Transverse colon (tissue), 4 donors: ENCODE measurements around the gene MED27. TPM values are rescaled to one million over a fixed set of nuclear protein-coding genes. Genes with fewer than 3 reads are reported as not detected.

Experiments
- DNase-seq: peaks from one replicate; pipeline ENCODE4 v3.0.0-alpha.2; 2019
- H3K27ac ChIP-seq, 4 donors: fragments of 200-600 bp; sonication (generic); 2 replicates each; pipeline ENCODE4 v1.5.1; 2016 to 2018; ENCODE audit warnings: inconsistent platforms in 4 of 4
- H3K27me3 ChIP-seq: fragments of 200-600 bp; sonication (generic); 2 replicates; pipeline ENCODE4 v1.5.1; 2017; ENCODE audit warnings: inconsistent platforms
- H3K36me3 ChIP-seq, 4 donors: fragments of 200-600 bp; sonication (generic); 2 replicates each; pipeline ENCODE4 v1.5.1; 2017 to 2019; ENCODE audit warnings: inconsistent platforms in 4 of 4
- H3K4me1 ChIP-seq, 4 donors: fragments of 200-600 bp; sonication (generic); 2 replicates each; pipeline ENCODE4 v1.5.1; 2017 to 2020; ENCODE audit warnings: inconsistent platforms in 4 of 4
- H3K4me3 ChIP-seq, 4 donors: fragments of 200-600 bp; sonication (generic); 1 replicate in 1 of 4; 2 replicates in 3 of 4; pipeline versions ENCODE4 v1.5.1 to v1.6.1; 2017 to 2019; ENCODE audit warnings: inconsistent platforms in 4 of 4
- H3K9me3 ChIP-seq, 2 donors: fragments of 200-600 bp; sonication (generic); 2 replicates each; pipeline ENCODE4 v1.5.1; 2017 to 2019; ENCODE audit warnings: inconsistent platforms in 2 of 2
- CTCF ChIP-seq, 5 experiments: fragments of 200-600 bp in 3 of 5; fragments of 450-650 bp in 2 of 5; sonication (generic) in 3 of 5; IDR thresholded peaks; 1 replicate in 2 of 5; 2 replicates in 3 of 5; pipeline ENCODE4 v1.5.1; 2016 to 2017; ENCODE audit warnings: antibody characterized with exemption in 5 of 5, inconsistent platforms in 3 of 5, mild to moderate bottlenecking in 2 of 5, moderate library complexity in 1 of 5
- EP300 ChIP-seq: sonication (generic); formaldehyde crosslinking; IDR thresholded peaks from one replicate; pipeline ENCODE4 v1.6.1; 2017; ENCODE audit warnings: antibody characterized with exemption, low read depth
- POLR2A ChIP-seq: fragments of 450-650 bp; IDR thresholded peaks from one replicate; pipeline ENCODE4 v1.6.1; 2016; ENCODE audit warnings: antibody characterized with exemption, mild to moderate bottlenecking, moderate library complexity
- POLR2AphosphoS5 ChIP-seq, 3 donors: sonication (generic); formaldehyde crosslinking; IDR thresholded peaks; one replicate each; pipeline ENCODE4 v1.6.1; 2016; ENCODE audit warnings: antibody characterized with exemption in 3 of 3
- WGBS, 2 donors: methylation state at CpG; one replicate each; pipeline ENCODE4 v1.1.5; 2018; ENCODE audit warnings: low coverage in 1 of 2; 5-methylcytosine and 5-hydroxymethylcytosine counted together
- in situ Hi-C, 4 donors: fragments of 200-750 bp; cut with MboI; loops; one replicate each; pipeline versions ENCODE4 v1.15.0 to v1.15.1; 2017; ENCODE audit warnings: low sequenced_read_pairs in 3 of 4, low pct_ligation_motif_present in 1 of 4, low pct_unique_long_range_greater_than_20kb in 1 of 4
- intact Hi-C: fragments of 100-400 bp; cut with DNase I; formaldehyde crosslinking; loops from one replicate; pipeline ENCODE4 v1.15.1; 2023; ENCODE audit warnings: low total_unique reads
- total RNA-seq, 4 donors: library from RNA; depleted of rRNA; stranded (reverse); fragments of >200 nt; gene quantifications; one replicate each; pipeline ENCODE4 v1.1.0, GENCODE V29; 2016

Gene MED27
- total RNA-seq, 4 donors from 2014 or later: 2.6 to 12.6 (median 7.1) TPM

- TF ChIP-seq POLR2AphosphoS5 (IDR thresholded peaks at IDR 0.05) (no peak), POLR2A (no peak), EP300 (no peak), CTCF (IDR thresholded peaks at IDR 0.05) (no peak)
- Histone ChIP-seq H3K27ac (no peak overlapping the region), H3K36me3 (no peaks in the 10 kb centered on the region), H3K27me3 (no peaks in the 10 kb centered on the region), H3K9me3 (no peaks in the 10 kb centered on the region), H3K4me1 (peaks cover 0 to 17% (median 2%) of the 10 kb centered on the region in 4 donors), H3K4me3 (no peak overlapping the region)
- 86 to 95% methylated on average over 4 to 10 of the region's 10 CpGs for WGBS, 2 donors
- no peak for DNase-seq
- in situ Hi-C loops (no loop called here), intact Hi-C loops (no loop called here)
Observed at GRCh38 chr9:131977109-131977838, 102.4 kb downstream of the MED27 start.

GRCh38 chr9:131976157-131977108, 103.2 kb downstream of the MED27 start:
- no peaks in the 10 kb centered on the region for H3K36me3 ChIP-seq
- TF ChIP-seq CTCF (IDR thresholded peaks at IDR 0.05): no peak
- no peak for TF ChIP-seq EP300
- TF ChIP-seq POLR2AphosphoS5 (IDR thresholded peaks at IDR 0.05): no peak
- no peak for TF ChIP-seq POLR2A
- in situ Hi-C loops (no loop called here), intact Hi-C loops (no loop called here)
- H3K27me3 ChIP-seq: no peaks in the 10 kb centered on the region
- WGBS, 2 donors: 53 to 69% methylated on average over 3 to 5 of the region's 5 CpGs
- H3K27ac ChIP-seq: no peak overlapping the region
- peaks cover 0 to 17% (median 2%) of the 10 kb centered on the region in 4 donors for H3K4me1 ChIP-seq
- DNase-seq: no peak
- no peaks in the 10 kb centered on the region for H3K9me3 ChIP-seq
- H3K4me3 ChIP-seq: no peak overlapping the region

GRCh38 chr9:131972889-131973288, 106.8 kb downstream of the MED27 start:
- H3K27me3 ChIP-seq: no peaks in the 10 kb centered on the region
- no peak for DNase-seq
- H3K4me3 ChIP-seq: no peak overlapping the region
- in situ Hi-C loops (no loop called here), intact Hi-C loops (no loop called here)
- no peak overlapping the region for H3K27ac ChIP-seq
- H3K36me3 ChIP-seq: no peaks in the 10 kb centered on the region
- no peaks in the 10 kb centered on the region for H3K9me3 ChIP-seq
- H3K4me1 ChIP-seq: peaks cover 0 to 17% (median 2%) of the 10 kb centered on the region in 4 donors
- TF ChIP-seq EP300 (no peak), CTCF (IDR thresholded peaks at IDR 0.05) (no peak), POLR2A (no peak), POLR2AphosphoS5 (IDR thresholded peaks at IDR 0.05) (no peak)

GRCh38 chr9:131971482-131972074, 108.1 kb downstream of the MED27 start:
- H3K36me3 ChIP-seq: no peaks in the 10 kb centered on the region
- 96 to 97% methylated on average over 4 to 6 of the region's 6 CpGs for WGBS, 2 donors
- in situ Hi-C loops: no loop called here

More at GRCh38 chr9:131971482-131972074, 108.1 kb downstream of the MED27 start:
- Histone ChIP-seq H3K27me3 (no peaks in the 10 kb centered on the region), H3K4me3 (no peak overlapping the region), H3K27ac (no peak overlapping the region), H3K9me3 (no peaks in the 10 kb centered on the region), H3K4me1 (peaks cover 0 to 7% (median 2%) of the 10 kb centered on the region in 4 donors)
- DNase-seq: no peak
- intact Hi-C loops: no loop called here
- TF ChIP-seq POLR2A: no peak
- no peak for TF ChIP-seq CTCF (IDR thresholded peaks at IDR 0.05)
- TF ChIP-seq EP300: no peak
- TF ChIP-seq POLR2AphosphoS5 (IDR thresholded peaks at IDR 0.05): no peak
